ENCODE data around the gene ABI3BP.
A peak's percentile ranks its signal among the peaks of the same experiment; 100 is the strongest.

The ABI3BP gene

DNA sequence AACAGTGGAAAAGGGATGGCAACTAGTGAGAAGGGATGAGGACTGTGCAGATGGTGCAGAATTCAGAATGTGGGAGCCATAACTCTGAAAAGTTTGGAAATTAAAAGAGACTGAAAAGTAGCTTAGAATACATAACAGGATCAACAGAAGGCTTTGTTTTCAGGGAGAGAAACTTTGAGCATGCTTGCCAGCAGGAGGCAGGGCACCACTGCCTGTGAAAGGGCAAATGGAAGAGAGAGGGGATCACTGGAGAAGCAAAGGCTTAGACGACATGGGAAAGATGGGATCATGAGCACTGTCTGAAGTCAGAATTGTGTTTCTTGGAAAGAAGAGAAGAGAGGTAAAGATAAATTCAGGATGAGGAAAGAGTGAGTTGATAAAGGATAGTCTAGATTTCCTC lies 99.6 kb downstream of the ABI3BP start:
- DNase-seq (ENCODE audit: low read depth) = no peak
- H3K4me3 ChIP-seq (ENCODE audit: low read length) = no peak overlapping the region
- TF ChIP-seq, protein P1, sequence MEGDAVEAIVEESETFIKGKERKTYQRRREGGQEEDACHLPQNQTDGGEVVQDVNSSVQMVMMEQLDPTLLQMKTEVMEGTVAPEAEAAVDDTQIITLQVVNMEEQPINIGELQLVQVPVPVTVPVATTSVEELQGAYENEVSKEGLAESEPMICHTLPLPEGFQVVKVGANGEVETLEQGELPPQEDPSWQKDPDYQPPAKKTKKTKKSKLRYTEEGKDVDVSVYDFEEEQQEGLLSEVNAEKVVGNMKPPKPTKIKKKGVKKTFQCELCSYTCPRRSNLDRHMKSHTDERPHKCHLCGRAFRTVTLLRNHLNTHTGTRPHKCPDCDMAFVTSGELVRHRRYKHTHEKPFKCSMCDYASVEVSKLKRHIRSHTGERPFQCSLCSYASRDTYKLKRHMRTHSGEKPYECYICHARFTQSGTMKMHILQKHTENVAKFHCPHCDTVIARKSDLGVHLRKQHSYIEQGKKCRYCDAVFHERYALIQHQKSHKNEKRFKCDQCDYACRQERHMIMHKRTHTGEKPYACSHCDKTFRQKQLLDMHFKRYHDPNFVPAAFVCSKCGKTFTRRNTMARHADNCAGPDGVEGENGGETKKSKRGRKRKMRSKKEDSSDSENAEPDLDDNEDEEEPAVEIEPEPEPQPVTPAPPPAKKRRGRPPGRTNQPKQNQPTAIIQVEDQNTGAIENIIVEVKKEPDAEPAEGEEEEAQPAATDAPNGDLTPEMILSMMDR (conservative IDR thresholded peaks at IDR 0.05; ENCODE audit: low read depth, low read length) = peak; percentile 90

GRCh38 chr3:100893108-100893507 lies 100.1 kb downstream of the ABI3BP start:
- TF ChIP-seq, protein P1 (conservative IDR thresholded peaks at IDR 0.05; ENCODE audit: low read depth, low read length) = no peak
- DNase-seq (ENCODE audit: low read depth) = no peak
- no peak overlapping the region for H3K4me3 ChIP-seq (ENCODE audit: low read length)

DNA sequence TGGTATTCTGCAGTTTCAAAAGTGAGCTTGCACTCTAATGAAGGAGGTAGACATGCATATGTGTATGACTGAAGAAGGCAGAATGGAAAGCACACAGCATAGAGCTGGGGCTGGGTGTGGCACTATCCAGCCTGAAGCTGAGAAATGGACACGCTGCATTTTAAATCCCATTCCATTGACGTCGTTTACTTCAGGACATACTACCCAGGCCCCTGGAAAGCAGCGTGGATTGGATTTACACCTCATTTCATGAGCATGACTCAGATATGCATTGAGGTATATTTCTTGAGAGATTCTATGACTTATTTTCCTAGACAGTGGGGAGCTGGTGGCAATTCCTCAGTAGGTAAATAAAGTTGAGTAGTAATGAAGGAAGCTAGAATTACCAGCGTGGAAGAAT lies 101.4 kb downstream of the ABI3BP start:
- TF ChIP-seq, protein P1 (conservative IDR thresholded peaks at IDR 0.05; ENCODE audit: low read depth, low read length) = no peak
- DNase-seq (ENCODE audit: low read depth) = no peak
- no peak overlapping the region for H3K4me3 ChIP-seq (ENCODE audit: low read length)

DNA sequence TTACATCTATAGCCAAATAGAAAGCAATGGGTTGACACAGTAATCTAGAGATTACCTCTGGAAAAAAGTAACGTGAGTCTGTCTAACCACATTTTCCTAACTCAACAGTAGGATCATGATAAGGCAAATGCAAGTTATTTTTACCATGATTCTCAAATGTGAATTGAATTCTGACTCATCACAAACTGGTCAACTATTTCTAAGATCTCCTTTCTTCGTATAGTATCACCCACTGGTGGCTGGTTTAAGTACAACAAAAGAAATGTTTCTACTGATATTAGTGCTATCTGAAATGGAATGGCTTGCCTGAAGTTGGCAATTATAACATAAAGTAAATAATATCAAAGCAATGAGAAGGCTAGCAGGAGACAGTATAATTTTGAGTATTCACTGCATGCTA lies 102.2 kb downstream of the ABI3BP start:
- H3K4me3 ChIP-seq (ENCODE audit: low read length) = no peak overlapping the region
- TF ChIP-seq, protein P1 (conservative IDR thresholded peaks at IDR 0.05; ENCODE audit: low read depth, low read length) = peak; percentile 58
- DNase-seq (ENCODE audit: low read depth) = peak; percentile 46

GRCh38 chr3:100888881-100889280 lies 104.3 kb downstream of the ABI3BP start:
- TF ChIP-seq, protein P1 (conservative IDR thresholded peaks at IDR 0.05; ENCODE audit: low read depth, low read length) = no peak
- no peak for DNase-seq (ENCODE audit: low read depth)
- no peak overlapping the region for H3K4me3 ChIP-seq (ENCODE audit: low read length)

DNA sequence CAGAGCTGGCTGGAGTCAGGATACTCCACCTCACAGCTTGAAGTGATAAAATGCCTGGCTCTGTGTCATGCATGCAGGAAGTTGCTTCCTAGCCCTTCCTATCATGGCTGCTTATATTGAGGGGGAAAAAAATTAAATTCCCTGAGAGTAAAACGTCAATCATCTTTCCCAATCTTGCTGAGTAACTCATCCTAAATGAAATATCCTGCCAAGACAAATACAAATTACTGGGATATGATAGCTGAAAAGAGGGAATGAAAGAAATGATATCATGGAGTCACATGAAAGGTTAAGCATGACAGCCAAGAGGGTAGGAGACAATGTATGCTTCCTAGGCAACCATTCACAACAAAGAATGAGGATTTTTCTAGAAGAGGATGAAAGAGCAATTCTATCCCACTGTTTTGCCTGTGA lies 110.6 kb downstream of the ABI3BP start:
- DNase-seq (ENCODE audit: low read depth) = no peak
- TF ChIP-seq, protein P1 (conservative IDR thresholded peaks at IDR 0.05; ENCODE audit: low read depth, low read length) = no peak
- H3K4me3 ChIP-seq (ENCODE audit: low read length) = no peak overlapping the region

DNA sequence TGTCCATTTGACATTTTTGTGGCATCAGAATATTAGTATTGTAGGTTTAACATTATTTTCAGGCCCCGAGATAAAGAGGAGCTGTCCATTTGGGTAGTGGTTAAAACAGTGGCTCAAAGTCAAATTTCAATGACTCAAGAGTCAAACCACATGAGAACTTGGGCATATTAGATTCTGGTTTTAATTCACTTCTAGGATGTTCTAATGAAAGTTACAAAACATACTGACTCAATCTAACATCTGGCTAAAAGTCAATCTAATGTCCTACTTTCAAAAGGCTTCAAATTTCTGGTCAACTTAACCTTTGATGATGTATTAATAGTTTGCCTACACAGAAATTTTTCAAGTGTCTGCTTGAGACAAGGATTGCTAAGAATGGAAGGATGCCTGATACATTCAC lies 112.4 kb downstream of the ABI3BP start:
- no peak for DNase-seq (ENCODE audit: low read depth)
- no peak overlapping the region for H3K4me3 ChIP-seq (ENCODE audit: low read length)
- TF ChIP-seq, protein P1 (conservative IDR thresholded peaks at IDR 0.05; ENCODE audit: low read depth, low read length) = no peak

Measured in retinal pigment epithelial cell (primary cell).